Smooth muscle cell of the brain vasculature (primary cell): ENCODE results near the gene TIMMDC1.
"Not testable (repeated sequence)": the region's sequence is repeated elsewhere in the genome, so short reads cannot be mapped to it uniquely, and the experiment has no call there.

ENCODE experiments used
- DNase-seq: peaks from one replicate; pipeline ENCODE4 v3.0.0-alpha.2; 2012; ENCODE audit warnings: low read depth, low spot score

Gene TIMMDC1

DNA sequence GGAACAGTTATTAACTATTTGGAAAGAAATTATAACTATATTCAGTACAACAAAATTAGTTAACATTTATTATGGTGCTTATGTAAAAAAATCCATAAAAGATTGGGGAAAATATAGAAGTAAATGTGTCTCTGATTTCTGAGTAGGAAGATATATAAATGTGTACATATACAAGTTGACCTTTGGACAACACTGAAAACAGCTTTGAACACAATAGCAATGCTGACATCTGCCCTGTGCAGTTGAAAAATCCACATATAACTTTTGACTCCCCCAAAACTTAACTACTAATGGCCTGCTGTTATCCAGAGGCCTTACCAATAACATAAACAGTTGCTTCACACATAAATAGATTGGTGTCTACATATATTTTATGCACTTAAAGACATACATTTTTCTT lies 12.3 kb downstream of the TIMMDC1 start:
- no peak for DNase-seq

DNA sequence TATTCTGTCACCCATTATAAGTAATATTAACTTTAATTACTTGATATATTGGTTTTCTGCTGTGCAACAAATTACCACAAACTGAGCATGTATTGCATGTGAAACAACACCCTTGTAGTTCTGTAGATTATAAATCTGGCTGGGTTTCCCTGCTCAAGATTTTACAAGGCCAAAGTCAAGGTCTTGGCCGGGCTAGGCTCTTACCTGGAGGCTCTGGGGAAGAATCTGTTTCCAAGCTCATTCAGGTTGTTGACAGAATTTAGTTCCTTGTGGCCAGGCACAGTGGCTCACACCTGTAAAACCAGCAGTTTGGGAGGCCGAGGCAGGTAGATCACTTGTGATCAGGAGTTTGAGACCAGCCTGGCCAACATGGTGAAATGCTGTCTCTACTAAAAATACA lies 16.3 kb downstream of the TIMMDC1 start:
- DNase-seq: no peak

DNA sequence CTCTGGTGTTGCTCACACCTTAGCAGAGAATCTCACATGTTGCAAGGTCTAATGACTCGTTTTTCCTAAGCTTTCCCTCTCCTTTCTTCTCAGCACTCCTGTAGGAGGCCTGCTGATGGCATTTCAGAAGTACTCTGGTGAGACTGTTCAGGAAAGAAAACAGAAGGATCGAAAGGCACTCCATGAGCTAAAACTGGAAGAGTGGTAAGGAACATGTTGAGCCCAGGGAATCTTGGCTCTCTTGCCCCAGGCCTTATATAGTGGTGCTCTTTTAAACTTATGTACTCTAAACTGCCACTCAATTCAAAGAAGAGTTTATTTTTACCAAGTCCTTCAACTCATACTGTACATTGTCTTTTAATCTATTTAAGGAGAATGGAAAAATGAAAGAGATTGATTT lies 18.8 kb downstream of the TIMMDC1 start:
- DNase-seq: no peak

DNA sequence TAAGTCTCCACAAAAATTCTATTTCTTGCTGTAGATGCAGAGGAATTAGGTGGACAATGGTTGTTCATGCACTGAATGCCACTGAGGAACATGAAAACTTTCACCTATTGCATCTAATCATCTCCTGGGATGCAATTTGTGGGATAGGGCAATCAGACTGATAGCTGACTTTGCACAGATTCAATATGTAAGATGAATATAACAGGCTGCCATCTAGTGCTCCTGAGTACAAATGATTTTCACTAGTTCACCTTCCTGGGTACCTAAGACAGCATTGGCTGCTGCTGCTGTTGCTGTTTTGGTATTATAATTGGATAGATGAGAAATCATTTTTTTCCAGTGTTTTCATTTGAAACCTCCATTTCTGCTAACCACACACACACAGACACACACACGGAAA lies 19.7 kb downstream of the TIMMDC1 start:
- DNase-seq: no peak

DNA sequence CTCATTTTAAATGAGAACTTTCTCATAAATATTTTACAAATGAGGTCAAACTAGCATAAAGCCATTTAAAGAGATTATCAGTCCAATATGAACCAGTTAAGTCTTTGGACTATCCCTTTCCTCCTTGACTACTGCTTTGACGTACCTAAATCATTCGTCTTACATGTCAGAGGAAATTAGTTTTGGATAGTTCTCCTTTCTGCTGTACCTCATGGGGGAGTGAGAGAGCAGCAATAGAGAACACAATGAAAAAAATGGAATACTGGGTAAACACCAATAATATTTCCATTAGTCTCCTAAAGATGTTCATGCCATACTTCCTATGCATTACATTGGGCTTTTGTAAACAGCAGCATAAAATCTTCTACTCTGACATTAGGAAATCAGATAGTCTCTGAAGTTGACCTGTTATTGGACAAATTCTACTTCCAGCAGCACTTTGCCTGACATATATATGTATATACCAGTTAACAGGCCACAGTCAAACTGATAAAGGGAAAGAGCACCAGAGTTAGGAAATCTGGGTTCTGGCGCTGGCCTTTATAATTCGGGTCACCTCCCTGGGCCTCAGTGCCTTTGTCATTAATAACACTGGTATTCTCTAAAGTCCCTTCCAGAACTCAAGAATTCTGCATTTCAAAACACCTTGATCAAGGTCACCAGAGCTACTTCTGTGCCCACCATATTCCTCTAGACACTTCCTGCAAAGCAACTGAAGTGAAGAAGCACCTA lies 26.8 kb downstream of the TIMMDC1 start:
- no peak for DNase-seq

DNA sequence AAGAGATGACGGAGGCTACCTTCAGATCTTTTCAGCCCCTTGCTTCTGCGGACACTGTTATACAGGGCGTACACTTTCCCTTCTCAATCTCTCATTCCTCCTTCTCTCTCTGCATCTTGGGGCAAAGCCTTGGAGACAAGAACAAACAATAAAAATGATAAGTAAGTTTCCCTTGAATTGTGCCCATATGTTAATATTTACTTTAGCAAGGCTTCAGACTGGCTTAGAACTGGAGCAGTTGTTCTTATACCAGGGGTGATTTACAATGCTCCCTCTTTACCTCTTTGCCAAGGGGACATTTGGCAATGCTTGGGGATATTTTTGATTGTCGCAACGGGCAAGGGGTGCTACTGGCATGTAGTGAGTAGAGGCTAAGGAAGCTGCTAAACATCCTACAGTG lies 29.4 kb downstream of the TIMMDC1 start:
- no peak for DNase-seq

DNA sequence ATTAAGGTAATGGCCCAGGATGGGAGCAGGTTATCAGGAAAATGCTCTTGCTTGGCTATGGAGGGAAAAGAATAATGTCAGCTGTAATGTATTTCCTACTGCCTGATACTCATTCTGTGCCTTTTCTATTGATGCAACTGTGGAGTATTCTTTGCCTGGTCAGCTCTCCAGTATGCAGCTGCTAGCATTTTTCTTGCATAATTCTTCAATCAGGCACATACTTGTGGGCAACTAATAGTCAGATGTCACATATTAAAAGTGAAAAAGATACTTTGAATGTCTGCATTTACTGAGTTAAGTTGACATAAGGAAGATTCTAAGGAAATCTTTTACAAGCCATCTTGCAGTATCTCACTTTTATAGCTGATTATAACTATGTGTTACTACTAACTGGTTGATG lies 31.5 kb downstream of the TIMMDC1 start:
- DNase-seq: no peak

DNA sequence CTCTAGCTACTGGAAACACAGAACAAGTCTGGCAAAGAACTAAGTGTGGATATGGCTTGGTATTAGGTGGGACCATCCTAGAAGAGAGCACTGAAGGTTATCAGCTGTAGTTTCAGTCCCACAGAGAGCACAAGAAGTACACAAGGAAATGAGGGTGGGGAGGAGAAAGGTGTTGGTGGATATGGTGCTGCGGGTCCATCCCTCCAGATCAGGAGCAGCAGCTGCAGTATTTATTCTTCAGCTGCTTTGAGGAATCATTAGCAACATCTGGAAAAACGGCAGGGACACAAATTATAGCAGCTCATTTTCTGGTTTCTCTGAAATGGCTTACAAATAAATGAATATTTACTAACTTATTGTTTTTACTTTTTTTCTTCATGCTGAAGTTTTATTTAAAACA lies 32.1 kb downstream of the TIMMDC1 start:
- no peak for DNase-seq

DNA sequence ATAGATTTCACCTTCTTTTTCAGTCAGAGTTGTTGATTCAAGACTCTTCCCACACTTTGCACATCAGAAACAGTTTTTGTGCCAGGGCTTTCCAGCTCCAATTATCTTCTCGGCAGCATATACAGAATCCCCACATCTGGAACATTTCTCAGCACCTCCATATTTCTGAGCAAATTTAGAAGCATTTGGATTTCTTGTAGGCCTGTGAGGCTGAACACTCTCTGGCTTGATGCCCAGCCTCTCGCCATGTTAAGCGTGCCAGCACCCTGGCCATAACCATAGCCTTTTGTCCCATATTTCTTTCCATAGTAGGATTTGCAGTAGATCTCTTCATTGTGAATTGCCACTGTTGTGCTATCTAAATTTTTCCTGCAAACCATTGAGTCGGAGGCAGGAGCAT lies 32.8 kb downstream of the TIMMDC1 start:
- DNase-seq: no peak

DNA sequence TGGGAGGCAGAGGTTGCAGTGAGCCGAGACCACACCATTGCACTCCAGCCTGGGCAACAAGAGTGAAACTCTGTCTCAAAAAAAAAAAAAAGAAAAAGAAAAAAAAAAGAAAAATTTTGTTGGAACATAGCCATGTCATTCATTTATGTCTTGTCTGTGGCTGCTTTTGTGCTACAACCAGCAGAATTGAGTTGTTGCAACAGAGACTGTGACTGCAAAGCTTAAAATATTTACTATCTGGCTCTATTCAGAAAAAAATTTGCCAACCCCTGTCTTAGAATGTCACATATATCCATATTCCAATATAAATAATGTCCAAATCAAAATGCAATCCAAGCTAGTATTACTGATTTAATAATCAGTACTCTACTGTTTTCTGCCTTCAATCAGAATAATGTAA lies 35.9 kb downstream of the TIMMDC1 start:
- DNase-seq: no peak

DNA sequence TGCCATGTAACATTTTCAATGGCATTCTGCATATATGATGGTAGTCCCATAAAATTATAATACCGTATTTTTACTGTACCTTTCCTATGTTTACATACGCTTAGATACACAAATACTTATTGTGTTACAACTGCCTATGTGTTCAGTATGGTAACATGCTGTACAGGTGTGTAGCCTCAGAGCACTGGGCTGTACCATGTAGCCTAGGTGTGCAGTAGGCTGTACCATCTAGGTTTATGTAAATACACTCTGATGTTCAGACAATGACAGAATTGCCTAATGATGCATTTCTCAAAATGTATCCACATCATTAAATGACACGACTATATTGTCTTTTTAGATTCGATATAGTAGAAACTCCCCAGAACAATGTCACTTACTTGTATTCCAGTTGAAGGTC lies 38.4 kb downstream of the TIMMDC1 start:
- DNase-seq: no peak

DNA sequence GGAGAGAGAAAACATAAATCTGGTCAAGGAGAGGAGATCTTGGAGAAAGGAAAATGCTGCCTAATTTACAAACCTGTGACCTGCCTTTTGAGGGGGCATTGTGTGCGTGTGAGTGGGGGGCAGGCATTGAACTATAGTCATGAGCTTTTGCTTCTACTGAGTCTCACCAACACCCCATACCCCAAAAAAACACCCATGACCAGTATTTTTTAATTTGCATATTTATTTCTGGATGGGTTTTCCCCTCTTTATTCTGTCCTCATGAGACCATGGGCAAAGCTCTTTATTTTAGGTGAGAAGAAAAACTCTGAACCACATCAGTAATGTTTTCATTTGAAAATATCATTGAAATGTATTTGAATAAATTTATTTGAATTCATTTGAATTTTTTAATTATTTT lies 40.4 kb downstream of the TIMMDC1 start:
- DNase-seq: no peak

DNA sequence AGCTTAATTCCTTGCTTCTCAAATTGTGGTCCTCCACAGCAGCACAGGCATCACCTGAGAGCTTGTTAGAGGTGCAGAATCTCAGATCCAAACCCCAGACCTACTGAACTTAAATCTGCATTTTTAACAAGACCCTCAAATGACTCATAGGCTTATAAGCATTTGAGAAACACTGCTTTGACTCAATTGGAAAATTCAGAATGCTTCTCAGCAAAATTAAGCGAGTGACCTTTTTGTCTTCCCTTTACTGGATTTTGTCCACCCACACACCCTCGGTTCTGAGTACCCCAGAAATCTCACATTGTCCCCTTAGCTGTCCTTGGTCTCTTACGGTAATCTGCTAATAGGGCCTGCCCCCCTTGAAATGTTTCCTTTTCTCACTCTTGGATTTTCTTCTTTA lies 43.2 kb downstream of the TIMMDC1 start:
- DNase-seq: no peak

DNA sequence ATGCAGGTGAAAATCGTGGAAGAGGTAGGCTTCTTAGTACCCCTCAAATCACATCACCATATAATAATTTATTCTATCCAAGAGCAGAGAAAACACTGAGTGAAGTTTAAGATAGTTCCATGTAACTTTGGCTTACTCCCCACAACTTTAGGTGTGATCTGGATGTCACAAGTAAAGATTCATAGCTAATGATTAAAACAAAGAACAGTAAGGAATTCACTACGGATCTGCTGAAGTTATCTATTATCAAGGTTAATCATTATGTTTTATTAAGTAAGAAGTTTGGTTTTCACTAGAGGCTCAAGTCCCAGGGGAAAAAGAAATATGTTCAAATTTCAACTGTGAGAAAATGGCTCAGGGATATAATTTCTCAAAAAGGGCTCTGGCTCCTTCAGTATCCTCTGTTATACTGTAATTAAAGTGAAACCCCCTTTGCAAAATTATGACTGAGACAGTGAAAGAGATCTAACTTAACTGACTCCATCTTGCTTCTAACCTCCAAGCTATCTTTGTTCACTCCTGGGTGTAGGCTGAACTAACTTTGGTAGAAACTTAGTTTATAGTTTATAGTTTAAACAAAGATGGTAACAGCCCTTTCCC lies 43.9 kb downstream of the TIMMDC1 start:
- no peak for DNase-seq

DNA sequence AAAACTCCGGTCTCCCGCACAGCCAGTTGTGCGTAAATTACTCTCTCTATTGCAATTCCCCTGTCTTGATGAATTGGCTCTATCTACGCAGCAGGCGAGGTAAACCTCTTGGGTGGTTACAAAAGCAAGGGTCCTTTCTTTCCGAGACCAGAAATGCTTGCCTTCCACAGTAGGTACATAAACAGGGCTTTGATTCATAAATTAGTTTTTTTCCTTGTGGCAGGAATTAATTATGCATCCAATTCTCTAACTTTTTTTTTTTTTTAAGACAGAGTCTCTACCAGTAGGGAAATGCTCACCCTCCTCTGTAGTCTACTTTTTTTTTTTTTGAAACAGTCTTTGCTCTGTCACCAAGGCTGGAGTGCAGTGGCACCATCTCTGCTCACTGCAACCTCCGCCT lies 44.8 kb downstream of the TIMMDC1 start:
- no peak for DNase-seq

DNA sequence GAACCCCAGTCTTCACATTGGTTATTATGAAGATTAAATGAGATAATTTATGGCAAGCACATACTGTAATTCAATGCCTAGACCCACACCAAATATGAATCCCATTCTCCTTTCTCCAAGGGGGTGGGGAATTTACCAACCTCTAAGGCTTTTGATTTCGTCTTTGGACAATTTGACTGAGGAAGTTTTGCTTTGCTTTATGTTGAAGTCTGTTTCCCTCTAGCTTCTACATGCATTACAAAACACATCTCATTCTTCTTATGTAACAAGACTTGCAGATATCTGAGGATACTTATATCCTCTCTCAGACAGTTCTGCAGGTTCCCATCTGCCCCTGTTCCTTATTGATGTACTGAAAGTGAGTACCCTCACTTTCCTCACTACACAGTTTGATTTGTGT lies 48.9 kb downstream of the TIMMDC1 start:
- no peak for DNase-seq

DNA sequence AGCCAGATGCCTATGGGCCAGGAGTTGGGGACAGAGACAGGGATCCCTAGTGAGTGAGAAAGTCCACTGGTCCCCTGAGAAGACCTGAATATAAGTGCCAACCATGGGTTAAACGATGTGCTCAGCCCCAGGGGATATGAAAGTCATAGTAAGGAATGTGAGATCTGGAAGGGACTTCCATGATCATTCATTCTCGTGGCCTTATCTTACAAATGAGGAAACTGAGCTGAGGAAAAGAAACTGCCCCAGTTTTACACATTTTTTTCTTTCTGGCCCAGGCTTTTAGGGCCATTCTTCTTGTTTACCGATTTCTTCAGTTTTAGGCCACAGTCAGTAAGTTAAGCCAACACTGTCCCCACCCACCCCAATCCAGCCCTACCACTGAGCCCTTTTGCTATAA lies 50.0 kb downstream of the TIMMDC1 start:
- no peak for DNase-seq

DNA sequence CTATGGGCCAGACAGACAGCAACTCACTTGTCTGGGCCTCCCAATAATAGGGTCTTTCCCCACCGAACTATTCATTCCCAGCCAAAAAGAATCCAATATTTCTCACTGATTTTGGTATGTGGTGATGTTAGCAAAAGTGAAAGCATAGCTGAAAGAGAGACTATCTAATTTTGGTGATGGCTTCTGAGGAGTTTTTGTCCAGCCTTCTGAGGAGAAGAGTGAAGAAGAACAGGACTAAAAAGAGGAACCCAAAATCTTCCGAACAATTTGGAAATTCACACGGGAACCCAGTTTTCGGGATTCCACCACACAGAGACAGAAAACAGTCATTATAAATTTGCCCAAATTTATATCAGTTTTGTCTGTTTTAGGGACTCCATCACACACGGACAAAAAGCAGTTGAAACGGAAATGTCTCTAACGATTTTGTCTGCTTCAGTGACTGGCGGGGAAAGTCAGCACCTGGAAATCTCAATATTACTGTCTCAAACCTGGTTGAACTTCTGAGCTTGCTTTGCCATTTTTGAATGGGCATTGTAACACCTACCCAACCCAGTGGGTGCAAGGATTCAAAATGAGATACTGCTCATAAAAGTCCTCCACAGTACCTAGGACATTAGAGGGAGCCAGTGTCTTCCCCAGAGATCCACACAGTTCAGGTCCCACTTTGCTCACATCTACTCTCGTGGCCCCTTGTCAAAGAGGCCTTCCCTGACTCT lies 52.0 kb downstream of the TIMMDC1 start:
- DNase-seq: no peak

DNA sequence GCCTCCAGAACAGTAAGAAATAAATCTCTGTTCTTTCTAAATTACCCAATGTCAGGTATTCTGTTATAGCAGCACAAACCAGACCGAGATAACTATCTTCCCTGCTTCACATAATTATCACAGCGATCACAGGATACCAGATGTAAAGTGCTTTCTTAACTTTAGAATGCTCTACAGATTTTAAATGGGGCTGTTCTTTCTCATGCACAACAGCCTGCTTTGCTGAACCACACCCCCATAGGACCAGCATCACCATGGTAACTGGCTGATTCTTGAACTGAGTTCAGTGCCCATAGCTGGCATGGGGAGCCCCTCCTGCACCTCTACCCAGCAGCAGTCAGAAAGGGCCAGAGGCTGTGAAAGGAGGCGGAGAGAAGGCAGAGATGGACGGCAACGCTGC lies 53.3 kb downstream of the TIMMDC1 start:
- no peak for DNase-seq

DNA sequence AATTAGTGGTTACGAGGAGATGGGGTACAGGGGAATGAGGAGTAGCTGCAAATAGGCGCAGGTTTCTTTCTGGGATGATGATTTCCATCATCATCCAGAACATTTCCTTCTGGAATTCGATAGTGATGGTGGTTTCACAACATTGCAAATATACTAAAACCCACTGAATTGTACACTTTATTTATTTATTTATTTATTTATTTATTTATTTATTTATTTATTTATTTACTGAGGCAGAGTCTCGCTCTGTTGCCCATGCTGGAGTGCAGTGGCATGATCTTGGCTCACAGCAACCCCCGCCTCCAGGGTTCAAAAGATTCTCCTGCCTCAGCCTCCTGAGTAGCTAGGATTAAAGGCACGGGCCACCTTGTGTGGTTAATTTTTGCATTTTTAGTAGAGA lies 54.6 kb downstream of the TIMMDC1 start:
- not testable (repeated sequence) for DNase-seq

DNA sequence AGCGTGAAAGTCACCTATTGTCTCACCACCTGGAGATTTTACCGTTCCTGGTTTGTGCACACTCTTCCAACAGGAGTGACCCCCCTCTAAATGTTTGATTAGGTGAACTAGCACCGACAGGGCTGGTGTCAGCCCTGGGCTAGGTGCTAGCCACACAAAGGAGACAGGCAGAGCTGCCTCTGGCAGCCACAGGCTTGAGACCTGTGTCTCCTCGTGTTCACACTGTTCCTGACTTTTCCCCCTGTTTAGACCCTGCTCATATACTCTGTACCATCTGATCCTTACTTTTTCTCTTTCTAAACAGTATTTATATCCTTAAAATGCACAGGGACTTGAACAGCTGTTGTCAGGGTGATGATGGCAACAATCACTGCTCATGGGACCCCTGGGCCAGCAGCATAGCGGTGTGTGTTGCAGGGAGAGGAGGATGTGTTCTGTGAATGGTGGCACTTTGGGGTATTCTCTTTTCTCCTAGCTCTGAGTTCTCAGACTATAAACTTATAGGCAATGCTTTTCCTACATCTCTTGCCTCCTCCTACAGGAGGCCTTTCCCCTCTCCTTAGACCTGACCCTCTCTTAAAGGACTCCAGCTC lies 55.6 kb downstream of the TIMMDC1 start:
- no peak for DNase-seq

DNA sequence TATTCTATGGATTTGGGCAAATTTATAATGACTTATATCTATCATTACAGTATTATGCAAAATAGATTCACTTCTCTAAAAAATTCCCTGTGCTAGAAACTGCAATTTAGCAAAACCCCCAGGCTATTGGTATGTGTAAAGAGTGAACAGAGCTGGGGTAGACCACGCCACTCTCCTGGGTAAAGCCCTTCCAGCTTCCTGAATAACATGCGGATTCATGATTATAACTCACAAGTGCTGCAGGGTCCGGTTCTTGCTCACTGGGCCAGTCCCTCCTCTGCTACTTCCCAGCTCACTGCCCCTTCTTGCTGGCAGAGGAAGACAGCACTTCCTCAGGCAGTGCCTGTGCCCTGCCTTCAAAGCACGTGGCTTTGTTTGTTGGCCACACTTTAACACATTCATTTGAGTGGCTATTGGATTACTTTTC lies 57.0 kb downstream of the TIMMDC1 start:
- DNase-seq: no peak

DNA sequence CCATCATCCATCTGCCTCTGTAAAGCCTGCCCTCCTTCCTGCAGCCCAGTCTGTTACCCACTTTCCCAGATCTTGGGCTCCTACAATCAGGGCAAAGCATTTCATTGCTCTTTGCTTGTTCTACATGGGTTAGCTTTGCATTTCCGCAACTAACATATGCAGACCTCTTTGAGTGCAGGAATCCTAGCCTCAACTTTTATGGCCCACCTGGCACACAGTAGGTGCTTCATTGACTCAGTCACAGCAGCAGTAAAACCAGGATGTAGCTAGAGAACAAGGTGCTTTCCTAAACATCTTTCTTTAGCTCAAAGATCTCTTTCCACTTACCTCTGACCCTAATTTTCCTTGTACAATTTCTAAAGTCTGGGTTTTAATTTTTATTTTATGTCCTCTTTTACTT lies 57.6 kb downstream of the TIMMDC1 start:
- no peak for DNase-seq
